HG02610 (cell line): Measurements from ENCODE around the gene ATE1.
A peak's percentile ranks its signal among the peaks of the same experiment; 100 is the strongest.
"Not testable (repeated sequence)": the region's sequence is repeated elsewhere in the genome, so short reads cannot be mapped to it uniquely, and the experiment has no call there.

Experiments used
- ATAC-seq: cut with Tn5 transposase; IDR thresholded peaks from one replicate; pipeline ENCODE4 v1.9.1; 2021; ENCODE audit warnings: mild to moderate bottlenecking, moderate library complexity; ENCODE audit not compliant: unreplicated experiment

The ATE1 gene

DNA sequence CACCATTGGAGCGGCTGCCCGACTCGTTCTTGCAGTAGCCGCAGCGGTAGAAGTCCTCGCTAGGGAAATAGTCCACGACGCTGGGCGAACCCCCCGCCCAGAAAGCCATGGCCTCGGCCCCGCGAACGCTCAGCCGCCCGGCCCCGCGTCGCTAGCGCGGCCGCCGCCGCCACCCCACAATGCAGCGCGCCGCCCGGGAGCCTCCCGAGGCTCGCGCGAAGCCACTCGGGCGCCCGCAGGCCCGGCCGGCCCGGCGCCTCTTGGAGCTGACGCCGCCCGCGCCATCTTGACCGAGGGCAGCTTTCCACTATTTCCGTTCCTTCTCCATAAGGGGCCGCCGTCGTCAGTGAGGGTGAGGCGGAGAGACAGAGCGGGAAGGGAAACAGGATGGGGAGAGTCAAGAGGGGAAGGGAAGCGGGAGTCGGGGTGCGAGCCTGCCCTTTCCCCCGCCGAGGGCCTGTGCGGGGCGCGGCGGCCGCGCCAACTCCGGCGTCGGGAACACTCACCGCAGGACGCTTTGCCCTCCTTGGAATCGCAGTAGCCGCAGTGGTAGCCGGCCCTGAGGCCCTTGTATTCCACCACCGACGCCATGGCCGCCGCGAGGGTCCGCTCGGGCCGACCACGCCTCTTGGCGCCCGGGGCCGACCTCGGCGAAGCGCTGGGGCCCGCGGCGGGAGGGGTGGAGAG is at the start of gene ATE1:
ATE1 (minus strand) TSS at position 191 of the 687 bp plus-strand sequence; CDS start at position 109, 82 bp downstream.
- peak; percentile 84 for ATAC-seq

DNA sequence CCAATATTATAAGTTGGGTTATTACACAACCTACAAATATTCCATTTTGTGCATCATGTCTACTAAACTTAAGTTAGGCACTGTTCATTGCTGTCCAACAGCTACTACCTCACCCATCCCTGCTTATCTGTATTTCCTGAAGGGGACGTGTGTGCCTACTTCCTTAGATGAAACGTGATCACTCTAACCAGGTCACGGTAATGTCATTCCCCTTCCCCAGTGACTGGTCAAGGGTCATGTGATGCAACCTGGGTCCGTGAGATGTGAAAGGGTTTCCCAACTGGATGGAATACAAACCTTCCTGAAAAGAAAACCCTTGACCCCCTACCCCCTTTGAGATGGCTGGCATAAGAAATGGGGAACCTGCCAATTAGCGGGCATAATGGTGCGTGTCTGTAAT is 48.8 kb upstream of the ATE1 start:
- no peak for ATAC-seq

DNA sequence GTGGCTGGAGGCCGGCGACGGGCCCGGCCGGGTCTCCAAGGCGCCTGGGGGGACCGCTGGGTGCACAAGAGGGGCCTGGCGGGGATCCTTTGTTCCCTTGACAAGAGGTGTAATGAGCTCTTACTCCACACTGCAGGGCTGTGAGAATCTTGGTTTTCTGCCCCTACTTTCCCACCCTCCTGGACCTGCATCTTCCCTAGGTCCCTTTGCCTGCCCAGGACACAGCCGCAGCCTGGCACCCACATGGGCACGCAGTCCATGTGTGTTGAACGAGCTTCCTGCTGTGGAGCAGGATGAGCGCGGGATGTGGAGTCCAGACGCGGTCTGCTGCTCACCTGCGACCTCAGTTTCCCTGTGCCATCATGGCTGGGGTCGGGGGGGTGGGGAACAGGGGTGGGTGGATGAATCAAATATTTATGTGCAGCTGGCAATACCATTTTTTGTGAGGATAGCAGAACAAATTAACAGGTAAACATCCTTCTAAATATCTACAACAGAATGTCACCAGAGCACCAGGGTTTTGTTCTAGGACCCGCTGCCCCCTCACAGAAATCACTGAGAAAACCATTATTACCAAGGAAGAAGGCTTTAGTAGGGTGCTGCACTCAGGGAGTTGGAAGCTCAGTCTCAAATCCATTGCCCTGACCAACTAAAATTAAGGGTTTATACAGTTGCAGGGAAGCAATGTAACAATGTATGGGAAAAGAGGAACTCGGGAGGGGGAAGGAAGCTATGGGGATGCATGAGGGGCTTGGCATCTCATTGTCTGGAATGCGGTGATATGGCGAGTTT is 47.7 kb upstream of the ATE1 start:
- ATAC-seq, result no peak

DNA sequence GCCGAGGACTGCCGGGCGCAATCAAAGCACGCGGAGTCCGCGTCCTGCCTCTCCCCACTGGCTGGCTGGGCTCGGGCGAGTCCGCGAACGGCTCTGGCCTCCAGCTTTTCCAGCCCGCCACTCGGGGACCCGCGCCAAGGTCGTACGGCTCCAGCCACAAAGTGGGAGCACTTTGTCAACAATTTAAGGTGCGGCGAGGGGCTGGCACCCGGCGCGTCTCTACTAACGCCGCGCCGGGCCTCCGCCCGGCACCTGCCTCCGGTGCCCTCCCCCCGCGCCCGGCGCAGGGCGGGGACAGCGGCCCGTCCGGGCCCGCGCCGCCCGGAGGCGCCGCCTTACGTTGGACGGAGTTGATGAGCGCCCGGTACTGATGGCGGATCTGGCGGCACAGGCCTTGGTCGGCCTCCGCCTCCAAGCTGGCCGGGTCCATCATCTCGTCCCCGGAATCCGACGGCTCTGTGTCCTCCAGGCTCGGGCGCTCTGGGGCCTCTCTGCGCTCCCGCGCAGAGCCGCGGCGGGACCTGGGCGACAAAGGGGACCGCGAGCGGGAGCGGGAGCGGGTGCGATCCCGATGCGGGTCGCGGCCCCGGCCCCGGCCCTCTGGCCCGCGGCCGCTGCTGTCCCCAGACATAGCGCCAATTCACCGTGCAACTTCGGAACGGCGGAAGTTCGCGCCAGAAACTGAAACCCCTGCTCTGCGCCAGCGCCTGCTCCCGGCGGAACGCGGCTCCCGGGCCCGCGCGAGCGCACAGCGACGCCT is 46.9 kb upstream of the ATE1 start, which contains the start of gene NSMCE4A:
NSMCE4A (minus strand) TSS at position 683 of the 760 bp plus-strand sequence; CDS start at position 631, 52 bp downstream.
- peak; percentile 85 for ATAC-seq

DNA sequence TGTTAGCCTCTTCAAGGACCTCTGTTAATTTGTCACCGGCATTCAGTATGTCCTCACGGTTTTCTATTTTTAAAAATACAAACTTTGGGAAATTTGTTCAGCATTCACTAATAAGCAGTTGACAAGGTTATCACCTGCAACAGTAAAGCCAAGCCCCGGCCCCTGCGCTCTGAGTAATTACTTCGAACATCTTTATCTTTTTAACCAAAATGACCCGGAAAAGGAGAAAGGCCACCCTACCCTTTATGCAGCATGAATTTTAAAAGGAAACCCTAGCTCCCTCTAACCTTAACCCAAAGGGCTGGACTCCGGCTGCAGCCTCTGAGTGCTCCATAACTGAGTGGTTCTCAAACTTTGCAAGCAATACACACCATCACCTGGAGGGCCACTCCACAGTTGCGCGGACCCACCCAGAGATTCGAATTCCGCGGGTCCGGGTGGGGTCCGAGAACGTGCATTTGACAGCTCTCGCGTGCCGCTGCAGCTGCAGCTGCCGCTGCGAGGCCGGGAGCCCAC is 46.2 kb upstream of the ATE1 start:
- ATAC-seq, result no peak

DNA sequence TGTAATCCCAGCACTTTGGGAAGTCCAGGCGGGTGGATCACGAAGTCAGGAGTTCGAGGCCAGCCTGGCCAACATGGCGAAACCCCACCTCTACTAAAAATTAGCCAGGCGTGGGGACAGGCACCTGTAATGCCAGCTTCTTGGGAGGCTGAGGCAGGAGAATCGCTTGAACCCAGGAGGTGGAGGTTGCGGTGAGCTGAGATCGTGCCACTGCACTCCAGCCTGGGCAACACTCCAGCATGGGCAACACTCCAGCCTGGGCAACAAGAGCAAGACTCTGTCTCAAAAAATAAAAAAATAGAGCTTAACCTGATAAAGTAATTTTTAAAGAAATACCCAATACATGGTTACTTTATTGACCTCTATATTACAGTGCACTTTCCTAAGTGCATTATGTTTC is 41.3 kb upstream of the ATE1 start:
- ATAC-seq, result not testable (repeated sequence)

DNA sequence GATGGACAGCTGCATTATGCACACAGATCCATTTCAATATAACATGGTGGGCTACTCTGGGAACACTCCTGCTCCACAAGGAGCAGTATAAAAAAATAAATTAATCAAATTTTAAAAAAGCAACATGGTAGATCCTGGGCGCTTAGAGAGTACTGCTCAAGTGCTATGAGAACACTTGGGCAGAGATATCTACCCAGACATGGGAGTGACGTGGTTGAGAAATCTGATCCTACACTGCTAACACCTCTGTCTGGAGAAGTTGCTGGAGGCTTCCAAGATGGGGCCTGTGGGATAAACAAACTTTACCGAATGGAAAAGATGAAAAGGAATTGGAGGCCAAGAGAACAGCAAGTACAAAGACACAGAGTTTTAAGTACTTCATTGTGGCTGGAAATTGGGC is 38.2 kb upstream of the ATE1 start:
- ATAC-seq, result no peak

DNA sequence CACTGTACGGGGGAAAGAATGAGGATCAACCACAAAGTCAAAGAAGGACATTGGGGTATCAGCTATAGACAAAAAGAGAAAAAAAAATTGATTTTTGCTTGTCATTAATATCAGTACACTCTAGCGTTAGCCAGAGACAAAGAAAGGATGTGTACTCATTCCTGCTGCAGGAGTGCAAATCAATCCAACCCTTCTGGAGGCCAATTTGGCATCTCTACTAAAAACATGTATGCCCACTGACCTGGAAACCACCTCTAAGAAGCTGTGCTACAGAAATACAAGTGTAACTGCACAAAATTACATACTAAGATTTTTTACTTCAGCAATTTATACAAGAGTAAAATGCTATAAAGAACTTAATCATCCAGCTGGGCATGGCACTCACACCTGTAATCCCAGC is 33.6 kb upstream of the ATE1 start:
- ATAC-seq, result no peak

DNA sequence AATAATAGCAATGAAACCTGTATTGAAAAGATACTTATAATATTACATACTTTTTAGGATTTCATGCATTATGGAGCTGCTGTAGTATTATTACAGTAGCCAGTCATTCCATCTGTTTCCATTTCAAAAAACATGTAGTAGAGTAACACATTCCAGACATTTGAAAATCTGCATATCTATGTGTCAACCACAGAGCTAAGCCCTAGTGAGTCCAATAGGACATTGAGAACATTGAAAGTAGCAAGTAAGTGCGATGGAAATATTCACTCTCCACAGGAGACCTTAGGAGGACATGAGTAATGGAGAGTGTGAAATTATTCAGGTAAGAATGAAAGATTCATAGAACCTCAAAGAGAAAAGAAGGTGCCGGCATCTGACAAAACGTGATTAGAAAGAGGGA is 31.8 kb upstream of the ATE1 start:
- no peak for ATAC-seq

DNA sequence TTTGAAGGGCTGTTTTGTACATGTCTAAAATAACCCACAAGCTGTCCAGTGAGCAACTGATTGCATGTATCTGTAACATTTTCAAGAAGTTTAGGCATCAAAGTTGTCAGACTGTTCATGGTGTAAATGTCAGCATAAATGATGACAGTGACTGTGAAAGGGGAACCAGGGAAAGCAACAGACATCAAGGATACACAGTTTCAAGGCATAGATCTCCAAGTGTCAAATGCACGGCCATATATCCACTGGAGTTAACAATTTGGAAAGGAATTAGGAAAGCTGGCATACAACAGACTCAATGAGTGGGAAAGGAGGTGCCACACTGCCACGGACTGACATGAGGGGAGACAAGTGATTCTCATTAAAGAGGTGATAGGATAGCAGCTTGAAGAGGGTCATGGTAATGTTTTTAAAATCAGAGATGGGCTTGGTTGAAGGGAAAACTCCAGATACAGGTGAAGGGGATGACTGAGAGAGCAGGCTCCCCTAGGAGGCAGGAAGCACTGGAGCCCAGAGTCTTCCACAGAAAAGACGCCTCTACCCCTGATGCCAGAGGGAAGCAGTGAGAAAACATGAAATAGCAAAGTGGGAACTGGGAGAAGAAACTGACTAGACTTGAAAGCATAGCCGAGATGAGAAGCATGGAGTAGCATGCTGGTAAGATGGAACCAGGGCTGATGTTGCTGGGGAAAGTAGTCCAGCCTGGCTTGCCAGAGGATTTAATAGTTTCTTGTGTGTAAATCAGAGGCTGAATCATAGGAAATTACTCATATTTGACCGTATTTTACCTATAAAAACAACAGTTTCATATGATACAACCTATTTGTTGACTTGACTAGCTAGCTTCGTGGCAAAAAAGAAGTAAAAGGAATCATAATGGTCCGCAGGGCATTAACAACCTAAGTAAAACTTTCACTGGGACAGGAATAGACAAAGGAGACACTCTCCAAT is 28.6 kb upstream of the ATE1 start:
- ATAC-seq, result no peak

DNA sequence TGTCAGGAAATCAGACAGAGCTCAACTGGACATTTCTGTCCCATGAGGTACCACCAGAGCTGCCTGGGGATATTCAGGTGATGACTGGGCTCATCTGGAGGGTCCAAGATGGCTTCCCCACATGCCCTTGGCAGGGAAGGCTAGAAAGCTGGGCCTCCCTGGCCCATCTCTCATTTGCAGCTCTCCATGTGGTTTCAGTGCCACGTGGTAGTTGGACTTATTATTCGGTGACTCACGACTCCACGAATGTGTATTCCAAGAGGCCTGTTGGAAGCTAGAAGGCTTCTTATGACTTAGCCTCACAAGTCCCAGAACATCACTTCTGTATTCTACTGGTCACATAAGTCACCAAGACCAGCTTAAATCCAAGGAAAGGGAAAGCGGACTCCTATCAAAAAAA is 24.4 kb upstream of the ATE1 start:
- ATAC-seq, result no peak

DNA sequence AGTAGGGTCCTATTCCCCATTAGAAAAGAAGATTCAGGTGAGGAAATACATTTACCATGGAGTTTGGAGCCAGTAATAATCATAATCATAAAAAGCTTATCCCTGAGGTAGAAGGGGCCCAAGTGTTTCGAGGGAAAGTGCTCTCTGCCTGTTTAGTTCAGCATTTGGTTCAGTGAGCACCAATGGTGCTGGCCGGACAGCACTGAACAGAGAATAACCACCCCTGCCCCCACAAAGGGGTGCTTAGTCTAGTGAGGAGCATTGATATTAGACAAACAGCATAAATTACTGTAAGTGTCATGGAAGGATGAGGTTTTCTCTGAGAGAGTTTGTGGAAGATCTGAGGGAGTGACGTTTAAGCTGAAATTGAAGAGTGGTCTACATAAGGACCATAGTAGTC is 21.6 kb upstream of the ATE1 start:
- no peak for ATAC-seq

DNA sequence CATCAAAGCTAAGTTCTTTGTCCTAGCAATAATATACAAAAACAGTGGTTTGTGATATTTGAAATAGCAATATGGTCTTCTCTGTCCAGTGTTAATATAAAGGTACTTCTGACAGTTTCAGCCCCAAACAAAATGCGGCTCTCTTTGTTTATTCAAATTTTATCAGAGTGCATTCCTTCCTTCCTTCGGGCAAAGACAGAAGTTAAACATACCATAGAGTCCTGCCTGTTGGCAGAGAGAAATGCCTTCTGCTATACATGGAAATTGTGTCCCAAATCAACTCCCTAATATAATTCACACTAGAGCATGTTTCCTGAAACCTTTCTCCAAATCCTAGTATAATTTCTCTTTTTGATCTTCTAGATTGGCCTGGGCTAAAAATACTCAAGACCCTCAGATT is 21.2 kb upstream of the ATE1 start:
- no peak for ATAC-seq

DNA sequence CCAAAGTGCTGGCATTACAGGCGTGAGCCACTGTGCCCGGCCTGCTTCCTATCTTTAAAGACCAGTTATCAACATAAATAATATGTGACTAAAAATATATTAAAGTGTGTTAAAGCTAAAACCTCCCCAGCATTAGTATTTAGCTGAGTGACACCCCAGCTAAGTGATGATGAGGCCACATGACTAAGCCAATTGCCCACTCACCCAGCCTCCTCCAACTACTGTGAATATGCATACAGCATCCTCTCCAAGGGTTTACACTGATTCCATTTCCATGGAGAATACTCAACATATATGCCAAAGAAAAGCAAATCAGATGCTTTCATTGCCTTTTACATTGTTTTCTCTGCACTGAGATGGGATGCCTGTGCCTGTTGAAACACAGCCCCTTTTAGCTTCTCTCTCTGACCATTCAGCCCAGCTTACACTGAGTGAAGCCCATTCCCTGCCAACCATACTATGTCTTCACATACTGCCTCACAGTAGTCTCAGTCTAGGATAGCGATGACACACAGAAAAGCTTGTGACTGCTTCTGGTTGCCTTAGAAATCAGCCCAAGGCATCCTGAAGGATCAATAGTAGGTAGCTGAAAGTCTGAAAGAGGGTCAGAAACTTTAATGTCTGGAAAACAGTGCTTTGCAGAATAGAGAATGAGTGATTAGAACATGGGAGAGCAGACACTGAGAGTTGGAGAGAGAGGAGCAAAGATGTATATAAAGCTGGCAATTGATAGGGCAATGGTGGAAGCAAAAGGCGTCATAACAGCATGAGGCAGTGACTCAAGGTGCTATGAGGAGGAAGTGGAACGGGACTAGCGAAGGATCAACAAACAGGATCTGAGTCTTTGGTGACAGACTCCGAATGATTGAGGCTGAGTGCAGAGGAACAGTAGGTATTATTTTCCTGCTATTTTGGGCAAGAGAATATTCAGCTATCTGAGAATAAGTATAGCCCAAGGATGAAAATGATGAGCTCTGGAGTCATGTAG is 19.8 kb upstream of the ATE1 start:
- ATAC-seq, result no peak

DNA sequence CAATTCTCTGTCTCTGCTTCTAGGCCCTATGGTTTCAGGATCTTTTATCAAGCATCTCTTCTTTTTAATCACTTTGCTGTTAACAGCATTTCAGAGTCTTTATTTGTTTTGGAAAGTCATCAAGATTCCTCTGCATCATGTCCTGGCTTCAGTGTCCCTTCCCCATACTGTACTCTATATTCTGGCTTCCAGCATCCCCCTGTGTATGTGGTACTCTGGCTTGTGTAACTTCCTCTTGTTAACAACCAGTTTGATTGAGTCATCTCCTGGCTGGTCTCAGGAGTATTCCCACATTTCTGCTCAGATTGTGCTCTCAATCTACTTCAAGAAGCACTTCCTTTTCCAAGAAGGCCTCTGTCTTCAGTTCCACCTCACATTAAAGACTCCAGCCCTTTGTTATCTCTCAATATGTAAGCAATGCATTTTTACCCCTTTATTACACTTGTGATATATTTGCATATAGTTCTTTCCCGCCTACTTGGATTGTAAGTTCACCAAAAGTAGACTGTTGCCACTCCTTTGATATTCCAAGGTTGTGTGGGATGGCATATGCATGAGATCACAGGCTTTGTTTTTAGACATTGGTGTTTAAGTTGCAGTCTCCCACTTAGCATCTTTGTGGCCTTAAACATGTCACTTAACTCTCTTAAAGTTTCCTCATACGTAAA is 15.1 kb upstream of the ATE1 start:
- no peak for ATAC-seq

DNA sequence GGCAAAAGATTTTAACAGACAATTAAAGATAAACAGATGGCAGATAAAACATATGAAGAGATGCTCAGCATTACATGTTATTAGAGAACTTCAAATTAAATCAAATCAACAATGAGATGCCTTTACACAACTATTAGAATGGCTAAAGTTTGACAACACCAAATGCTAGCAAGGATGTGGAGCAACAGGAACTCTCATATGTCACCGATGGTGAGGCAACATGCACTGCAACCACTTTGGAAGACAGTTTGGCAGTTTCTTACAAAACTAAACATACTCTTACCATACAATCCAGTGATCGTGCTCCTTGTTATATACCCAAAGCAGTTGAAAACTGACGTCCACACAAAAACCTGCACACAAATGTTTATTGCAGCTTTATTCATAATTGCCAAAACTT is 13.7 kb upstream of the ATE1 start:
- no peak for ATAC-seq

DNA sequence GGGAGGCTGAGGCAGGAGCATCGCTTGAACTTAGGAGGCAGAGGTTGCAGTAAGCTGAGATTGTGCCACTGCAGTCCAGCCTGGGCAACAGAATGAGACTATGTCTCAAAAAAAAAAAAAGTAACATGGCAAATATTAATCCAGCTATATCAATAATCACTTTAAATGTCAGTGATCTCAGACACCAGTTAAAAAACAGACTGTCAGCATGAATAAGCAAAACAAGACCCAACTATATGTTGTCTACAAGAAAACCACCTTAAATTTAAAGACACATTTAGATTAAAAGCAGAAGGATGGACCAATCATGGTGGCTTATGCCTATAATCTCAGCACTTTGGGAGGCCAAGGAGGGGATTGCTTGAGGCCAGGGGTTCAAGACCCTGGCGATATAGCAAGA is 8.5 kb upstream of the ATE1 start:
- no peak for ATAC-seq

DNA sequence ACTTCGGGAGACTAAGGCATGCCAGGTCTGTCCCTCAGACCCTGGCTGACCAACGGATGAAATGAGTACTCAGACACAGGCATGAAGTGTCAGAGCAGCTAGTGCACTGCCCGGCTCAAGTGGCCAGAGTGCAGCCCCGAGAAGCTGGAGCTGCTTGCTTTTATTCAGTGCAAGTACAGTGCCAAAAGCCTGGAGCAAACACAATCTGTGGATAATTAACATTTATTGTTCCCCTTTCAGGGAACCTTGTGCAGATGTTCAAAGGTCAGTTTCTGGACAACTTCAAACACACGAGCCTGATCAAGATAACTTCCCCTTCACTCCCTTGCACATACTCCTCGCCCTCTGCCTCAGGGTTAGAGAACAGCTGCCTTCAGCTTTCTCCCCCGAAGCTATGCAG is 7.9 kb upstream of the ATE1 start:
- ATAC-seq, result no peak
